ENCODE results near the gene HOXD13.

HOXD13 gene

DNA sequence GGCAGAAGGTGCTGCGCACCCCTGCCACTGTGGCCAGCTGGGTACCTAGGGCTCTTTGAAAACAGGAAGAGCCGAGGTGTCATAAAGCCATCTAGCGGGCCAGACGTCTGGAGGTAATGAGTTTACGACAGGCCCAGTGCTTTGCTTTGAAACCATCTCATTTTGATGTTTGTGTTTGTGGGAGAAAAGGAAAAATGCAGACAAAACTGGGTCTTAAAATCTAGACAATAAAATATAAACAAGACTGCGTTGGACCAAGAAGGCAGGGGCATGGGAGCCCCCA is 33.2 kb downstream of the HOXD13 start:
- peaks cover 21% of the 10 kb centered on the region for H3K4me1 Mint-ChIP-seq
- DNase-seq (ENCODE audit: low spot score in 2 of 2) (no peak), ATAC-seq (no peak)
- no peaks in the 10 kb centered on the region for H3K9me3 Mint-ChIP-seq
- no peak overlapping the region for H3K4me3 Mint-ChIP-seq
- peaks cover 17% of the 10 kb centered on the region for H3K36me3 Mint-ChIP-seq
- H3K27ac Mint-ChIP-seq, result no peak overlapping the region

DNA sequence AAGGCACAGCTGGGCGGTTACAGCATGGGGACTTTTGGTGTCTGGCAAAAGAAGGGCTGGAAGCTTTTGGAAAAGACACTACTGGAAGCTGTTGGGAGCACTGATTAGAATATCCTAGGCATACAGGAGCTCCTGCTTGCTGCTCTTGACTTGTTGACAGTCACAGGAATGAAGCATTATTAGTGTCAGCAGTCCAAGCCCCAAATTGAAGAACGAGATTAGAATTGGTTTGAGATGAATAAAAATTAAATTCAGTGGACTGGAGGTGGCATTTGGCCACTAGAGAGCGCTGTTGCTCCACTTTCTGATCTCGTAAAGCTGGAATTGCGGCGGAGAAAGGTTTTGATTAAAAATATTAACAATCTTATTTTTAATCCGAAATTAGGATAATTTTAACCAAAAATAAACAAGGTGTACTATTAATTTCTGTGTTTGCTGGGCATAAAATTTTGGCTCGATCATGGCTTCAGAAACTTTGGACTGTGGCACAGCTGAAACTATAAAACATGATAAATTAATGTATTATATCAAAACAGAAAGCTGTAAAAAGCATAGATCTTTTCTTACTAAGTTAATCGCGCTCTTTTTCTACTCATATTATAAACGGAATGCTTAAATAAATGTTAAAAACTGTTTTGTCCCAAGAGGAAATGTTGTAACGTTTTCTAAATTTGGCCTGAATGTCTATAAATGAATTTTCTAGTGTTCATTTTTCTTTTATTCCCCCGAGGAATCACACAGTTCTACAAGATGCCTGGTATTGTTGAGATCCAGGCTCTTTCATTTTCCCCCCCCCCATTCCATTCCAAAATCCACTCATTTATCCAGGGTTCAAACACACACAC is 34.6 kb downstream of the HOXD13 start:
- Mint-ChIP-seq H3K27ac (no peak overlapping the region), H3K9me3 (no peaks in the 10 kb centered on the region), H3K36me3 (peaks cover 25% of the 10 kb centered on the region), H3K4me1 (peaks cover 28% of the 10 kb centered on the region), H3K4me3 (no peak overlapping the region)
- ATAC-seq (no peak), DNase-seq (ENCODE audit: low spot score in 2 of 2) (peak; percentile 51 to 73)

- H3K9me3 Mint-ChIP-seq, result no peaks in the 10 kb centered on the region
- H3K4me3 Mint-ChIP-seq, result no peak overlapping the region
- peaks cover 25% of the 10 kb centered on the region for H3K36me3 Mint-ChIP-seq
These were observed 35.2 kb downstream of the HOXD13 start for GRCh38 chr2:176127774-176128072.

DNA sequence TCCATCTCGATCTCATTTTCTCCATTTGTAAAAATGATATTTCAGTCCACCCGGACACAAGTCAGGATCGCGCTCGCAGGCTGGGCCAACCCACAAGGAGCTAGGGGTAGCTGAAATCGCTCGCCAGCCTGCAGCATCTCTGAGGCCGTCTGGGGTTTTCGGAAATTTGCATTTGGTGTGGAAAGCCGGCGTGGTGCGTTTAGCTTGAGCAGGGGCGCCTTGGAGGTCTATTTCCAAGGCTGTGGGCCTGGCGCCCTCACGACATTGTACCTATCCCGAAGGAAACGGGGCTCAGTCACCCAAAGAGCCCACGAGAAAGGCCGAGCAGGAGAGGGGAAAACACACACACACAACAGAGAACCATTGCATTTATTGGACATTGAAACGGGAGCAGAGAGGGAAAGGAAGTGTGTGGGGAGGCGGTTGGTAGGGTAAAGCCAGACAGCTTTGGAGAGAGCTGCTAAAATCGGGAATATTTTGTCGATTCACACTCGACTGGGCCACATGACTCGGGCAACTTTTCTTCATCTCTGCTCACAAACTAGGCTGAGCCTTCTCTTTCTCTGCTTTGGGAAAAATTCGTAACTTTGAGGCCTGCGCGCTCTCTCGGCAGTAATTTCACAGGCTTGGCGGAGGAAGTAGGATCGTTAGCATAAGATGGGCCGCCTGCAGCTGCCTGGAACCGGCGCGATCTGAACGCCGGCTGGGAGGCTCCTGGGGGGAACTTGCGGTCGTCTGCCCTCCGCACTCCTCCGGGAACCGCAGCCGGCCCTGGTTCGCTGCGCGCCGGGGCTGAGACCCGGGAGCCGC is 35.9 kb downstream of the HOXD13 start:
- peak overlapping the region; percentile 44 for H3K4me3 Mint-ChIP-seq
- peaks cover 37% of the 10 kb centered on the region for H3K4me1 Mint-ChIP-seq
- no peak overlapping the region for H3K27ac Mint-ChIP-seq
- DNase-seq (ENCODE audit: low spot score in 2 of 2), result no peak
- H3K36me3 Mint-ChIP-seq, result peaks cover 20% of the 10 kb centered on the region
- H3K9me3 Mint-ChIP-seq, result no peaks in the 10 kb centered on the region
- ATAC-seq, result no peak

More at GRCh38 chr2:176127774-176128072, 35.2 kb downstream of the HOXD13 start:
- Mint-ChIP-seq H3K27ac (no peak overlapping the region), H3K4me1 (peaks cover 34% of the 10 kb centered on the region)
- ATAC-seq, result no peak
- DNase-seq (ENCODE audit: low spot score in 2 of 2), result no peak

DNA sequence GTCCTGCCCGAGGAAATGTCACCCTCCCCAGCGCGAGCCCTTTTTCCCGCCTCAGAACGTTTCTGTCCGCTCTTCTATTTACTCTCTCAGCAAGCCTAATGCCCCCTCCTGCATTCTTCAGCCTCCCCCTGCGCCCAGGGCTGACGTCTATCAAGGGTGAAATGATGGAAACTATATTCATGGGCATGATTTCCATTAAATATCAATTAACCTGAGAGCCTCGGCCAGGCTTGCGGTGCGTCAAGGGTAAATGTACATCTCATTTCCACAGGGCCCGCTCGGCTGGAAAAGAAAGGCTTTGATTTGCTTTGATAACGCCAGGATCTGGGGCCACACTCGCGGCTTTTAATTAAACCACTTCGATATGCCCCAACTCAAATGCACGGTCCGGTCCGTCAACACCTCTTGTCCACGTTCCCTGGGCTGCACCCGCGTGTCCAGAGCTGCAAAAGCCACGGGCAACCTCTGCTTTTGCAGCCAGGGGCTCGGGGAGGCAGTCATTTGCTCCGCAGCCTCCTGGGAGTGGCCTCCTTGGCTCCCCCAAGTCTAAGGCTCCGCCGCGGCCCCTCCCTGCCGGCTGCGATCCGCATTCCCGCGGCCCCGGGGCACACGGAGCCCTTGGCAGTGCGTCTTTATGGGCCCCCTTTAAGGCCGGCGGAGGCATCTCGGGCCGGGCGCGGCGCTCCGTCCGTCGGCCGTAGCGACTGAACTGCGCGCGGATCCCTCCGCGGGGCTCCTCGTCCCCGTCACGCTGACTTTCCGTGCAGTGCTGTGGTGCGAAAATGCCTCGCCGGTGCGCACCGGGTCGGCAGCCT is 36.7 kb downstream of the HOXD13 start, which contains the start of gene HOXD8:
HOXD8 (plus strand) TSS at position 724 of the 815 bp plus-strand sequence. CDS start 662 bp downstream, outside the sequence.
- H3K9me3 Mint-ChIP-seq, result no peaks in the 10 kb centered on the region
- peak; percentile 39 for ATAC-seq
- peaks cover 30% of the 10 kb centered on the region for H3K4me1 Mint-ChIP-seq
- peaks cover 16% of the 10 kb centered on the region for H3K36me3 Mint-ChIP-seq
- DNase-seq (ENCODE audit: low spot score in 2 of 2), result no peak
- no peak within 1 kb of the TSS for H3K27ac Mint-ChIP-seq
- peak within 1 kb of the TSS; percentile 44 for H3K4me3 Mint-ChIP-seq

- H3K27ac Mint-ChIP-seq, result no peak overlapping the region
- no peak for DNase-seq (ENCODE audit: low spot score in 2 of 2)
- H3K4me1 Mint-ChIP-seq, result peaks cover 30% of the 10 kb centered on the region
- ATAC-seq, result no peak
- peaks cover 16% of the 10 kb centered on the region for H3K36me3 Mint-ChIP-seq
- no peaks in the 10 kb centered on the region for H3K9me3 Mint-ChIP-seq
- peak overlapping the region; percentile 44 for H3K4me3 Mint-ChIP-seq
These were observed 37.3 kb downstream of the HOXD13 start for GRCh38 chr2:176129813-176130146.

DNA sequence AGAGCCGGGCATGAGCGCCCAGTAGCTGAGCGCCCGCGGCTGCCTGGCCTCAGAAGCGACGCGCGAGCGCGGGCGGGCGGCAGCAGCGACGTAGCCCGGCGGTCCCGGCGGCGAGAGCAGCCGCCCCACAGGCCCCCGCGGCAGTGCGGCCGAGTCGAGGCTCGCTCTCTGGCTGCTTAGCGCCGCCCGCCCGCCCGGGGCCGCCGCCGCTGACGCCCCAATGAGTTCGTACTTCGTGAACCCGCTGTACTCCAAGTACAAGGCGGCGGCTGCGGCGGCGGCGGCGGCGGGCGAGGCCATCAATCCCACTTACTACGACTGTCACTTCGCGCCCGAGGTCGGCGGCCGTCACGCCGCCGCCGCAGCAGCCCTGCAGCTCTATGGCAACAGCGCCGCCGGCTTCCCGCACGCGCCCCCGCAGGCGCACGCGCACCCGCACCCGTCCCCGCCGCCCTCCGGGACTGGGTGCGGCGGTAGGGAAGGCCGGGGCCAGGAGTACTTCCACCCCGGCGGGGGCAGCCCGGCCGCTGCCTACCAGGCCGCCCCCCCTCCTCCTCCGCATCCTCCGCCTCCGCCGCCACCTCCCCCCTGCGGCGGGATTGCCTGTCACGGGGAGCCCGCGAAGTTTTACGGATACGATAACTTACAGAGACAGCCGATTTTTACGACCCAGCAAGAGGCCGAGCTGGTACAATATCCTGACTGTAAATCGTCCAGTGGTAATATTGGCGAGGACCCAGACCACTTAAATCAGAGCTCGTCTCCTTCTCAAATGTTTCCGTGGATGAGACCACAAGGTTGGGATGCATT is 37.8 kb downstream of the HOXD13 start:
- Mint-ChIP-seq H3K36me3 (peaks cover 18% of the 10 kb centered on the region), H3K4me1 (peaks cover 32% of the 10 kb centered on the region), H3K4me3 (peak overlapping the region; percentile 44), H3K9me3 (no peaks in the 10 kb centered on the region), H3K27ac (no peak overlapping the region)
- DNase-seq (ENCODE audit: low spot score in 2 of 2) (no peak), ATAC-seq (peak; percentile 58)

GRCh38 chr2:176130957-176131847 is 38.7 kb downstream of the HOXD13 start:
- Mint-ChIP-seq H3K4me3 (peak overlapping the region; percentile 44), H3K4me1 (peaks cover 41% of the 10 kb centered on the region), H3K36me3 (peaks cover 26% of the 10 kb centered on the region), H3K9me3 (no peaks in the 10 kb centered on the region), H3K27ac (no peak overlapping the region)
- DNase-seq (ENCODE audit: low spot score in 2 of 2) (no peak), ATAC-seq (no peak)

DNA sequence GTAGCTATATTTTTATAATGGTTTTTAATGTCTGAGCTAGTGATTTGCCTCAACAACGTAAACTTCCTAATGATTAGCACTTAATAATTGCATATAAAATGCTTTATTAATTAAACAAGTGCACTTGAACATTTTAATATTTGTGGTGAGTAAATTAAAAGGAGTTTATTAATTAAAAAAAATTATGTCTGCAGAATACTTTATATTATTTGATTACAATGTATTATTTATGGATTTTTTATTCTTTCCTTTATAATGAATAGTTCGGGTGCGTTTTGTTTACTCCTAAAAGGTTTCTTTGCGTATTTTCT is 39.3 kb downstream of the HOXD13 start:
- peaks cover 42% of the 10 kb centered on the region for H3K4me1 Mint-ChIP-seq

DNA sequence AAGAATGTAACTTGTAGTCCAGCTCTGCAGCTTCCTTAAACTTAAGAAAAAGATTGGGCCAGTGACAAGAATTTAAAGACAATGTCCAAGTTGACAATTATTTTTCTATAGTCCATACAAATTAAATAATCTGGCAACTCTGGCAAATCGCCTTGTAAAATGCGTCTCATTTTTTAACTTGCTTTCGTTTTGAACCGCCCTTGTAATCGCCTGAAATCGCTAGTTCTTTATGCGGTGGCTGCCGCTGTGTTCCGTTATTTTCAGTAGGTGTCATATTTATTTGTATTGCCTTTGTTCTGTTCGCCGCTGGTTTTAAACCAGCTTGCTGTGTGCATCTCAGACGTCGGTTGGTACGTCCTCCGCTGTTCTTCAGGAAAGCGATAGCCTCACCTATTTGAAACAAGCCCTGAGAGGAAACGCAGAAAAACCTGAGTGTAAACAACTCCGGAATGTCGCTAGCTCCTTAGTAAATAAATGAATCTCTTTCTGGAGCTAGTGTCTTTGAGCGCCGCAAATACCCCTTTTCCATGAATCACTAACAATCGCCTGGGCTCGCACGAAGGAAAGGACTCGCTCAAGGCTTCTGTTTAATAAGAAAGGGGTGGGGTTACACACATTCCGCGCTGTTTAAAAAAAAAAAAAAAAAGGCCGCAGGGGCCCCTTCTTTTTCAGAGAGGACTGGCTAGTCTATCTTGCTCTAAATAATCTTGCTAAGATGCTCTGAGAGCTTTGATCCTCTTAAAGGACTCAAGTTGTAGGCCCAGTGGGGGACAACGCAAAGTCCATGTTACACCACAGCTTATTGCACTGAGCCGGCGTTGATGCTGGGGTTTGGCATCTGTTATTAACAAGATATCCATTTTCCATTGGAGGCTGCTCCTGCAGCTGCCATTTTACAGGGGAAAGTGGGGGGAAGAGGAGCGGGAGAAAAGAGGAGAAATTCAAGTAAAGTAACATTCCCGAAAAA is 40.0 kb downstream of the HOXD13 start:
- Mint-ChIP-seq H3K27ac (no peak overlapping the region), H3K9me3 (no peaks in the 10 kb centered on the region), H3K36me3 (peaks cover 26% of the 10 kb centered on the region), H3K4me3 (peak overlapping the region; percentile 68), H3K4me1 (peaks cover 42% of the 10 kb centered on the region)
- no peak for DNase-seq (ENCODE audit: low spot score in 2 of 2)
- ATAC-seq, result no peak

More for the DNA sequence above, 39.3 kb downstream of the HOXD13 start:
- H3K9me3 Mint-ChIP-seq, result no peaks in the 10 kb centered on the region
- DNase-seq (ENCODE audit: low spot score in 2 of 2) (no peak), ATAC-seq (no peak)
- H3K36me3 Mint-ChIP-seq, result peaks cover 26% of the 10 kb centered on the region
- H3K4me3 Mint-ChIP-seq, result peak overlapping the region; percentile 68
- H3K27ac Mint-ChIP-seq, result no peak overlapping the region

GRCh38 chr2:176133389-176133788 is 40.9 kb downstream of the HOXD13 start:
- Mint-ChIP-seq H3K36me3 (peaks cover 21% of the 10 kb centered on the region), H3K9me3 (no peaks in the 10 kb centered on the region), H3K4me3 (no peak overlapping the region), H3K27ac (no peak overlapping the region), H3K4me1 (peaks cover 40% of the 10 kb centered on the region)
- ATAC-seq (no peak), DNase-seq (ENCODE audit: low spot score in 2 of 2) (no peak)

DNA sequence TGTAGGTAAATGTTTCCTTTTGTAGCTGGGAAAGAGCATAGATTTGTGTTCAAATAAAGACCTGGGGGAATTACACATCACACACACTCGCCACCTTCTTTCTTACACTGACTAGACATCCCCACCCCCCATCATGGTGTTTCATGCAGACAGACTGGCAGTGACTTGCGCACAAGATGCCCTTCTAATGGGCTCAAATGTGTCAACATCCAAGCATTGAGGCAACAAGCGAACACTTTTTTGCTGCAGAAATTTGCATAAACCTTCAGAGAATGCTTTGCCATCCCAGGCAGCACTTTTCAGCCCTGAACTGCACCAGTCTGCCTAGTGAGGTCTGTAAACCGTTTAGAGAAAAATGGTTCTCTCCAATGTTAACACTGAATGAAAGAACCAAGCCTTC is 41.5 kb downstream of the HOXD13 start:
- Mint-ChIP-seq H3K9me3 (no peaks in the 10 kb centered on the region), H3K27ac (no peak overlapping the region), H3K36me3 (peaks cover 20% of the 10 kb centered on the region), H3K4me1 (peaks cover 36% of the 10 kb centered on the region), H3K4me3 (no peak overlapping the region)
- DNase-seq (ENCODE audit: low spot score in 2 of 2), result no peak
- ATAC-seq, result no peak

DNA sequence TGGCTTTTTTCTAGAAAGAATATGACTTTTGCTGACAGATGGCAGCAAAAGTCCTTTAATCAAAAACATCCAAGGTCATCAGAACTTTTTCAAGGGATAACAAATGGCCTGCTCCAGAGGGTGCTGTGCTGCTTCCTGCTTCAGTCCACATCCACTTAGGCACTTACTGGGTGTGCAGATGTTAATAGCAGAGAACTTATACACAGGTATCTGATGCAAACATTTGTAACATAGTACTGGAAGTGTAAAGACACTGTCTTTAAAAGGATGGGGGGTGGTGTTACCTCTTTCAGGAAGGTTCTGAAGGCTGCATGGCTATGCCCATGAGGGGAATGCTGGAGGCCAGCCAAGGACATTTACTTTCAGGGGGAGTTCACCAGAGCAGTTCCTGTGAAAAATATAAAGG is 42.5 kb downstream of the HOXD13 start:
- ATAC-seq, result no peak
- DNase-seq (ENCODE audit: low spot score in 2 of 2), result no peak
- no peak overlapping the region for H3K27ac Mint-ChIP-seq
- no peaks in the 10 kb centered on the region for H3K9me3 Mint-ChIP-seq
- H3K4me3 Mint-ChIP-seq, result peak overlapping the region; percentile 48
- H3K36me3 Mint-ChIP-seq, result peaks cover 20% of the 10 kb centered on the region
- peaks cover 34% of the 10 kb centered on the region for H3K4me1 Mint-ChIP-seq

Measured in stimulated activated effector memory CD8-positive, alpha-beta T cell treated with anti-CD3 and anti-CD28 coated beads, Interleukin-12 subunit alpha, Interleukin-12 subunit beta, amount 100 ng/mL, for 72 hours (primary cell).